GM18858 (cell line): ENCODE data around the gene TMEM108.

ENCODE experiments used
- ATAC-seq: cut with Tn5 transposase; IDR thresholded peaks from one replicate; pipeline ENCODE4 v1.9.1; 2021; ENCODE audit not compliant: unreplicated experiment

TMEM108 gene

DNA sequence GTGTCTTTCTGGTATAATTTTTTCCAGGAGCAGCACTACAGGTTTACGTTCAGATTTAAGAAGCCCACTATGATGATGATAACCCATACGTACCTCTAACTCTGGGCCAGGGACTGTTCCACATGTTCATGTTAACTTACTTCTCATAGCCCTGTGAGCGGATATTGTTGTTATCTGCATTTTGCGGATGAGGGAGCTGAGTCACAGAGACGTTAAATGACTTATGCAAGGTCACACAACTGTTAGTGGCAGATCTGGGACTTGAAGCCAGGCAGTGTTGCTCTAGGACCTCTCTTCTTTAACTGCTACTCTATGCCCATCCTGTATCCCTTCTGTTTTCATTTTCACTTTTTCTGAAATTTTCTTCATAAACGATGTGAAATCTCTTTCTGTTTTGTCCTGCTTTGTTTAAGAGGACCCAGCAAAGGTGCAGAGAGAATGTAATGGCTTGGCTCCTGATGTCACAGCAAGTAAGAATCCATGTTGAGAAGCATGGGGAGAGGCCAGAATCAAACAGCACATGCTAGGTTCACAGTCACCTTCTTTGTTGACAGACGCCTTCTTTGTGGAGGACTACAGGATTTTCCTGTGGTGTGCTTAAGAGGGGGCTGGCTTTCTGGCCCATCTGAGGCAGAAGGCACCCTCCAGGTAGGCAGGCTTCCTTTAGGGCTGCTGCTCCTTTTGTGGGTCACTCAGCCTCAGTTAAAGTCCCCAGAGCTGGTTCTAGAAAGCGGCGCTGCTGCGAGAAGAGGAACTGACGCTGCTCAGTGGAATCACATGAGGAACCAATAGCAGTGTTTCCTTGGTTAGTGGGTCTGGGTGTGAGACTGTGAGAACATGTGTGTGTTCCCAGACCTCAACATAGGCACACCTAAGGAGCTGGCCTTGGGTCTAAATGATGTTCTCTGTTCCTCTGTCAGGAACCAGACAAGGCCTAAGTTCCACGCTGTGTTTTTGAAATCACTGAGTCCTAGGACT lies 121.6 kb downstream of the TMEM108 start:
- ATAC-seq, result peak; percentile 51

DNA sequence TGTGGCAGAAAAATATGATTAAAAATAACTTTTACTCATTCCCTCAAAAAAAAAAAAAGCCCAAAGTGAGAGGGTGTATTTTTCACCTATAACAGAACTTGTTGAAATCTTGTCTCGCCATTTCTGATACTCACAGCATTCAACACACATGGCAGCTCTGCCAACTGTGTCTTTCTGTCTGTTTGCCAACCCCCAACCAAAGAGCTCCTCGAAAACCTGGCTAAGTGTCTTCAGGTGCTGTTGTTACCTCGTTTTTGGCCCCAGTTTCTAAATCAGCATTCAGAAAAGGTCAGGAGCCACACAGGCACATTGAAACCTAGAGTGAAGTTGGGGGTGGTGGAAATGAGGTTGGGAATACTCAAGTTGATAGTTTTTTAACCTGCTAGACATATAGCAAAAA lies 123.5 kb downstream of the TMEM108 start:
- no peak for ATAC-seq

DNA sequence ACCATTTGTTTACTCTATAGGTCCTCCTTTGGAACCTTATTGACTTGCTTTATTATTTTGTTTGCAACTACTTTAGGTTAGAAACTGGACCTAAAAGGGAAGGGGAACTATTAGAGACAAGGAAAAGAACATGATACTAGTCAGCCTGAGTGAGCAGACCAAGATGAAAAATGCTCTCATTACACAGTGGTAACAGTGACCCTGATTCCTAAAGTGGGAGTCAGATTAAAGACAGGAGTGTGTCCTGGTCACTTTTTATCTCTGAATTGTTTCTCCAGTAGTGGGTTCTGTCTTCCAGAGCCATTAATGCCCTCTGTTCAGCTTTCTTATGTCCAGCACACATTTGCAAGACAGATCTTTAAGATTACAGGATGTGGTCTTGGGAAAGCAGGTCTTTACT lies 124.1 kb downstream of the TMEM108 start:
- no peak for ATAC-seq

DNA sequence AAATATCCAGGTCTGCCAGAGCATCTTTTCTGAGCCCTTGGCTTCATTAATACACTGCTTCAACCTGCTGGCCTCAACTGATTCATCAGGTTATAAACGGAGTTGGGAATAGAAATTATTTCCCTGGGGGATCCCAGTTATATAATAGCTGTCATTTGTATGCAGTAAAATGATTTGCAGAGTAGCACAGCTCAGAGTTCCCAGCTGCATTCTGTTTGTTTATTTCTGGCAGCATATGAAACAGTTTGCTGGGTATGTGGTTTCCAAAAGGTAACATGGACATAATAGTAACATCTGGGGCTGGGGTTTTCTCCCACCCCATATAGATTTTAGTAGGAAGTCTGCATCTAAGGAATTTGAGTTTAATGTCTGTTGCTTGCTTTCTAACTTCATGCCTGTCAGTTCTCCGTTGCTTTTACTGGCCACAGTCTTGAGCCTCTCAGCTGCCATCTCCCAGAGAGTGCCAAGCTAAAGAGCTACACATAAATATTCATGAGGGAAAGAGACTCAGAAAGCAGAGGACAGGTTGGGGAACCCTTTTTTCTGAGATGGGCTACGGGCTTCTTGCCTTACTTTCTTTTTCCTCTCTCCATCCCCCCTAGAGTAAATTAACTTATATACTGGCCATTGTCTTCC lies 124.6 kb downstream of the TMEM108 start:
- no peak for ATAC-seq

DNA sequence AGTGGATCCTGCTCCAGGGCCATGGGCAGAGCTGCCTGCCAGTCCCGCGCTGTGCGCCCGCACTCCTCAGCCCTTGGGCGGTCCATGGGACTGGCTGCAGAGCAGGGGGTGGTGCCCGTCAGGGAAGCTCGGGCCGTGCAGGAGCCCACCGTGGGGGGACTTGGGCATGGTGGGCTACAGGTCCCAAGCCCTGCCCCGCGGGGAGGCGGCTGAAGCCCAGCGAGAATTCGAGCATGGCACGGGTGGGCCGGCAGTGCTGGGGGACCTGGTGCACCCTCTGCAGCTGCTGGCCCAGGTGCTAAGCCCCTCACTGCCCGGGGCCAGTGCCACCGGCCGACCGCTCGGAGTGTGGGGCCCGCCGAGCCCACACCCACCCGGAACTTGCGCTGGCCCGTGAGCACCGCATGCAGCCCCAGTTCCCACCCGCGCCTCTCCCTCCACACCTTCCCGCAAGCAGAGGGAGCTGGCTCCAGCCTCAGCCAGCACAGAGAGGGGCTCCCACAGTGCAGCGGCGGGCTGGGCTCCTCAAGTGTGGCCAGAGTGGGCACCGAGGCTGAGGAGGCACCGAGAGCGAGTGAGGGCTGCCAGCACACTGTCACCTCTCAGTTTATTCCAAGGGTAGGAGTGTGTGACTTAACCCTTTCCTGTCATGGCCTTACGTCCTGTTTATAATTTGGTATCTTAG lies 129.3 kb downstream of the TMEM108 start:
- ATAC-seq, result no peak

DNA sequence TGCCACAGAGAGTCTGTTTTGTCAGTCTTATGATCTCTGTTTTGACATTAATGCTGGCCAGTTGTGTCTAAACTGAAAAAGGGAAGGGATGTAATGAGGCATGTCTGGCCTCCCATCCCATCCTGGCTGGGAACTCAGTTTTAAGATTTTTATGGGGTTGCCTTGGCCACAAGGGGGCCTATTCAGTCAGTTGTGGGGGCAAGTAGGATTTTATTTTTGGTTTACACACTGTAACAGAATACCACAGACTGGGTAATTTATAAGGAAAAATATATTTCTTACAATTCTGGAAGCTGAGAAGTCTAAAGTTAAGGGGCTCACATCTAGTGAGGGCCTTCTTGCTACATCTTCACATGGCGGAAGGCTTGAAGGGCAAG lies 129.8 kb downstream of the TMEM108 start:
- ATAC-seq, result no peak

DNA sequence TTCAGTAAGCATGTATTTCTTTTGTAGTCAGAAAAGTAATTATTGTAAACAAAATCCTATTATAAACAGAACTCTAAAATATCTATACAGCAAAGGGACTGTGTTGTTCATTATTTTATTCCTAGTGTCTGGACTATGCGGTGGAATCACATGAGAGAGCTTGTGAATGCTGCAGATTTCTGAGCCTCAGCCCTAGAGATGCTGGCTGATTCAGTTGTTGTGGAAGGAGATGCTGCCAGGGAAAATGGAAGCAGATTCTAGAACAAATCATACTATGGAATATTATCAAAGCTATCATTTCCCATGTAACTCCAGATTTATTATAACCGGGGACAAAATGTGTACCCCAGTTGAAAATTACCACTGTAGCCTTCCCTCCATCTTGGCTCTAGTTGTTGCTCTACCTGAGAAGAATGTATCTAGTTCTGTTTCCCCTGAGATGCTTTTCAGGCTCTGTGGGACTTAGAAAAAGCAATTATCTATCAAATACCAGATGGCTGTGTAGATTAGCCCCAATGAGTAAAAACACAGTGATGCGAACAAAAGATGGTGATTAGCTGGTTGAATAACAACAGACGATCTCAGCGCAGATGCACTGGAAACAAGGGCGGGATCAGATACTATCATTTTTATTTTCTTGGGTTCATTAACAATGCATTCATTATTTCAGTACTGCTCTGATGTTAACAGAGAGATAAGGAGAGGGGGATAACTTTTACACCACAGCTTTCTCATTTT lies 131.3 kb downstream of the TMEM108 start:
- ATAC-seq, result no peak

DNA sequence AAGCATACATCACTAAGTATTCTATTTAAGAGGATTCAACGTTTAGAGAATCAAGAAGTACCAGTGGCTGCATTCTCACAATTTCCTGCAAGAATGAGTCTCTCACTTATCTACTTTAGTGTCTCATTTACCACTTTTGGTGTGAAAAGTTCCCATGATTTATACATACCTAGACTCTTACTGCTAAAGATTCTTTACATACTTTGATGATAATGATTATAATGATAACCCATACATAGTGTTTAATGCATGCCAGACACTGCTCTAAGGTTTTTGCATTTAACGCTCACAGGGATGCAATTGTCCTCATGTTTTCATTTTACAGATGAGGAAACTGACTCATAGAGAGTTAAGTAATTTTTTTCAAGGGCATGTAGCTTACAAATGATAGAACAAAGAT lies 133.6 kb downstream of the TMEM108 start:
- no peak for ATAC-seq

DNA sequence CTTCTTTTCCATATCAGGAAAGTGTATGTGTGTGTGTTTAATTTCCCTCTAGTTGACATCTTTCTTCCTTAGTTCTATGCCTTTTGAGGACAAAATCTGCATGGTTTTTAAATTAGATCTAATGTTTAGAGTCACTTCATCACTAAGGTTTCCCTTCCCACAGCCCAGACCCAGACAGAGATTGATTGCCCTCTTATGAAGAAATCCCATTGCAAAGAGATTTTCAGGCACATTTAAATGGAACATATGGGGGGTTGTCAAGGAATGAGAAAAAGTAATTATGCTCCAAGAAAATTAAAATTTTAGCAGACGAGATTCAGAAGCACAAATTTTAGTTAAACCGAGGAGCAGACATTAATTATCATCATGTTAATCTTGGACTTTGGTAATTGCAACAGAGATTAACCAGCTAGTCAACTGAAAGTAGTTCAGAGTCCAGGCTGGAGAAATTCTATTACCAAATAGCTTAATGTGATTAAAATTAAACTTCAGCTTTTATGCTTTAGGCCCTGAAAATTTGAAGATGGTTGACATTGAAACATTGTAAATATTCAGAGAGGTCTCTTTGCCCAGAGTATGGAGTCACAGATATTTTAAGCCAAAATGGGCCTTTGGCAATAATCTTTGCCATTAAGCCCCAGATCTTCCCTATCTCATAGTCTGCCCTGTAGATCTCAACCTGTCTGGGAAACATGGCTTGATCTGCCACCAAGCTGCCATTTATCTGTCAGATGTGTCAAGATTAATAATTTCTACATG lies 143.4 kb downstream of the TMEM108 start:
- ATAC-seq, result no peak

DNA sequence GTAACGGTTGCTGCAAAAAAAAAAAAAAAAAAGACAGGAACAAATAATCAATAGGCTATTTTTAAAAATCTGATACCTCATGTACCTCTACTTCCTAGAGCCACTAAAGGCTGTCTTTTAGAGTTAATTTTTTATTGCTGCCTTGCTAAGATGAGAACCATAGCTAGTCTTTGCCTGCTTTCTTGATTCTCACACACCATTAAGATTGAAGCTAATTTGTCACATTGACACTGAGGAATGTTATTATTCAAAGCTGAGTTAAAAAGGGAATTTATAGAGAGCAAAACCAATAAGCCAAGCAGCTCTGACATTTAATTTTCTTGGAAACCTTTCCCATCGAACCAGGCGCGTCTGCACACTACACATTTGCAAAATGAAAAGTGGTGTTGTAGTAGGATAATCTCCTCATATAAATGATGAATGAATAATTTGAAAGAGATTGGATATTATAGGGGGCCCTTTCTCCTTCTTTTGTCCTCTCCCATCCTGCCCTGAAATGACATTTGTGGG lies 149.7 kb downstream of the TMEM108 start:
- no peak for ATAC-seq

DNA sequence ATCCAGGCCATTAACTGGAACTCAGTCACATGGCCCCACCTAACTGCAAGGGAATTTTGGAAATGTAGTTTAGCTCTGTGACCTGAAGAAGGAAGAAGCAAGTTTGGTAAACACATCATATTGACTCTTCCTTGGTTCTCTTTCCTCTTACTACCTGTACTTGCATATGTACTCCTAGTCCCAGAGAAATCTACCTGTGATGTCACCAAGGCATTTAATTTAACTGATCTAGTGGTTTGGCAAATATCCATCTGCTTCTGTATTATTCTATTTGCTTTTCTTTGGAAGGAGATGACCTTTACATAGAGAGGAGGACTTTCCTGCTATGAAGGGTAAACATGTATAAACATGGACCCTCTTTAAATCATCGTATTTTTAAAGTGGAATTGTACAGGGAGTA lies 150.8 kb downstream of the TMEM108 start:
- ATAC-seq, result no peak

DNA sequence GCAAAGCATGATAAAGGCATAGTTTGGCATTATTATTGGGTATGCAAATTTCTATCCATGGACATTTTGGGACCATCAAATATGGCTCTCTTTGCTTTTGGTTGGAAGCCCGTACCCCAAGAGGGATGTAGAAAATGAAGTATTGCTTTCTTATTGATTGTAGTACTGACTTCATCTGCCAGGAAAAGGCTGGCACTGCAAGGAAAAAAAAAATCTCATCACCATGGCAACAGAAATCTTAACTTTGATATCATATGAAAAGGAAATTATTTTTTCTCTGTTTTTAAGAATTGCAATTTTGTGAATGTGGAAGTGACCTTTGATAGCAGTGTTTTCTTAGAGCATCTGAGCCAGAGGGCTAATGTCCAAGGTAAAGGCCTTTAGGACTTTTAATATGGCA lies 151.7 kb downstream of the TMEM108 start:
- no peak for ATAC-seq

DNA sequence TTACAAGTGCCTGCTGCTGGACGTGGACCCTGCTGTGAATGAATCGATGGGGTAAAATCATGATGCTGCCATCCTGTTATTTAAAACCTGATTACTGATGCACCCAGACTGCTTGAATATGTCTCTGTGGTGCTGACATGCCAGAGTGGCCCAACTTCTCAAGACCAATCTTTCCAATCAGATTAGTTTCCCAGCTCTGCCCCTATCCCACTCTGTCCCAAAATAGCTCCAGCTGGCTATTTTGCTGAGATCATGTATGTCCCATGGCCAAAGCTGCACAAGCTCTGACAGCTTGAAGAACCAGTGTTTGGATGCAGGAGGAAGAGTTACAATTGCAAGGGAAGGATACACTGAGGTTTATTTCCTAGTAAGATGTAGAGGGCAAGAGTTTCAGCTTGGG lies 153.6 kb downstream of the TMEM108 start:
- ATAC-seq, result no peak

DNA sequence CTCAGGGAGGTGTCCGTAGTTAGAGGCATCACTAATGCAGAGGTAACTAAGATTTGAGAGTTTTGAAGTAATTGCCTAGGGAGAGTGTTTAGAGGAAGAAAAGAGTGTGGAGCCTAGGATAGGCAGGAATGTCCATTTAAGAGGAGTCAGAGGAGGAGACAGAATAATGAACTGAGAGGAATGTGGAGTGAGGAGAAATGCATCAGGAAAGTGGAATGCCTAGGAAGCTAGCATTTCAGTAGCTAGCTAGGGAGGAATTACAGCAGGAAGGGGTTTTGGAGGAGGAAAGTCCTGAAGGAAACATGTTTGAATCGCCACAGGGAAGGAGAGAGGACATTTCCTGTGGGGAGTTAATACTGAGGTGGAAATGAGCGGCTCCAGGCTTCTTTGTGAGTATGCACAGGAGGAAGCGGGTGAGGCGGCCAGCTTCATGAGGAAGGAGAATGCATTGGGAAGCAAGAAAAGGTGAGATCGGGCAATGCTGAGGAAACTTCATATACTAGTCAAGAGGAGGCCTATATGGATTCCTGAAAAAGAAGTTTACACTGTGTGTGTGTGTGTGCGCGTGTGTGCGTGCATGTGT lies 154.3 kb downstream of the TMEM108 start:
- ATAC-seq, result no peak

DNA sequence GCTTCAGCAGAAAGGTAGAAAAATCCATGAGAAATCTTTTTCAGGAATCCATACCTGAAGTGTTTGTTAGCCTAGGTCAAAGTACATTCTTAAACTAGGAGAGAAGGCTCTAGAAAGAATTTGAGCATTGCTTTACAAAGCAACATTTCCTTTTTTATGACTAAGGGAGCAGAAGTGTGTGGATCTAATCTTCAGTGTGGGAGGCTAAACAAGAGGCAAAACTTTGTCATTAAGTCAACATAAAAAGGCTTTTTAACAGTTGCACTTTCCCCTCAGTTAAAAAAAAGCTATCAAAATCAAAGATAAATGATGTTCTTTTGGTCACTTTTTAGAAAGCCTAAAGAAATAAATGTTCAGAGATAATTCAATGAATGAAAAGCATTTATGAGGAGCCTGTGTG lies 154.8 kb downstream of the TMEM108 start:
- ATAC-seq, result no peak

DNA sequence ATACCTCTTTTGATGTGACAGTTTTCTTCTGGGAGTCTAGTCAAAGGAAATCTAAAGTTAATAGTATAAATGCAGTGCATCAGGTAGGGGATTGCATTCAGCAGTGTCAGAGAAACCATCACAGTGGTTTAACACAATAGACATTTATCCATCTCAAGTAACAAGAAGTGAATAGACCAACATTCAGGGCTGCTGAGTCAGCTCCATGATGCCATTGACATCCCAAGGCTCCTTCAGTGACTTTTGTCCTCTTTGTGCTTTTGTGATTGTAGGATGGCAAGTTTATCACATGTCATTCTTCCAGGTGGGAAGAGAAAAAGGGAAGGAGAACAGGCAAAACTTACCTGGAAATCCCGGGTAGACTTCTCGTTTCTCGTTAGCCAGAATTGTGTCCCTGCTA lies 158.3 kb downstream of the TMEM108 start:
- ATAC-seq, result no peak

DNA sequence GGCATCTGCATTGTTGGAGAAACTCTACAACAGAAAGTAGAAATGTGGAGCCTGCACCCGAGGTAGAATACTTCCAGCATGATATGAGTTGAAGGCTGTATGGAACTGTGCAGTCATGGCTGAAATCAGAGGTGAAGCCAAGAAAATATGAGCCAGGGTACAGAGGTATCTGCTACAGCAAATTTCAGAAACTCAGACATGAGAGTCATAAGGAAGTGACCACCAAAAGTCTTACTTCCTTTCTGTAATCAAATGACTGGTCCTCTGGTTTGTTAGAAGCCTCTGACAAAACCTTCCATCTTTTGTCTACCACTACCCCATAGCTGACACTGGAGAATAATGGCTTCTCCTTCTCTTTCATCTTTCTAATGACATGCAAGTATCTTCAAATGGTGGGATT lies 159.4 kb downstream of the TMEM108 start:
- no peak for ATAC-seq

DNA sequence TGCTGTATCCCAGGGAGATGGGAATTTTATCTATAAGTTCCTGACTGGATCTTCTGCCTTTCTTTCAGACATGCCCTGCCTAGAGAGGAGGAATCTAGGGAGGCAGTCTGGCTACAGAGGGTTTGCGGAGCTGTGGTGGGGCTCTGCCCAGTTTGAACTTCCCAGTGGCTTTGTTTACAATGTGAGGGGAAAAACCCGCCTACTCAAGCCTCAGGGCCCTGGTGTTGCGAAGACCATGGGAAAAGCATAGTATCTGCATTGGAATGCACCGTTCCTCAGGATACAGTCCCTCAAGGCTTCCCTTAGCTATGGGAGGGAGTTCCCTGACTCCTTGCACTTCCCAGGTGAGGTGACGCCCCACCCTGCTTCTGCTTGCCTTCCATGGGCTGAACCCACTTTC lies 168.7 kb downstream of the TMEM108 start:
- no peak for ATAC-seq

DNA sequence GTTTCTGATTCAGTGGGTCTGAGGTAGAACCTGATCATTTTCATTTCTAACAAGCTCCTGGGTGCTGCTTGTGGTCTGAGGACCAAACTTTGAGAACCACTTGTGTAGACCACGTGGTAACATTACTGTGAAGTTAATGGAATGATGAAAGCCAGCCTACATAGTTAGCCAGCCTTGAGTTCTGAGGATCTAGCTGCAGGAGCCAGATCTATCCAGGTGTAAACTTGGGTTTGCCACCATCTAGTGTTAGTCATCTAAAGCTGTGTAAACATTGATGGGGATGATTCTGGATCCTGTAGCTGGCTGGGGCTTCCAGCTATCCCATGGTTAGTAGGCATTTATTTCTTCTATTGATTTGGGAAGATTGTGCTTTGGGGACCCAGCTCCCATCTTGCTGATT lies 170.0 kb downstream of the TMEM108 start:
- ATAC-seq, result no peak
